ENCODE measurements around the gene CCDC17.

The CCDC17 gene

GRCh38 chr1:45623972-45624371, at the start of gene CCDC17:
Gene CCDC17 (minus strand): TSS chr1:45624054. CDS start chr1:45623909, 145 bp downstream.
- Histone ChIP-seq H3K9ac (ENCODE audit: low read length) (no peak within 1 kb of the TSS), H3K27me3 (ENCODE audit: control insufficient read depth, insufficient read depth, low read length) (no peaks in the 10 kb centered on the region), H3K27ac (ENCODE audit: low read depth, low read length) (no peak within 1 kb of the TSS), H3K36me3 (ENCODE audit: control insufficient read depth, insufficient read depth, low read length) (peaks cover 64% of the 10 kb centered on the region), H3K4me3 (ENCODE audit: low read depth, low read length) (no peak within 1 kb of the TSS), H3K4me1 (ENCODE audit: control insufficient read depth, insufficient read depth, low read length) (no peaks in the 10 kb centered on the region), H3K9me3 (ENCODE audit: control insufficient read depth, insufficient read depth, low read depth, low read length) (no peaks in the 10 kb centered on the region)

GRCh38 chr1:45669859-45670655, 46.2 kb upstream of the CCDC17 start:
- Histone ChIP-seq H3K27me3 (ENCODE audit: control insufficient read depth, insufficient read depth, low read length) (no peaks in the 10 kb centered on the region), H3K27ac (ENCODE audit: low read depth, low read length) (no peak overlapping the region), H3K36me3 (ENCODE audit: control insufficient read depth, insufficient read depth, low read length) (peaks cover 12% of the 10 kb centered on the region), H3K9me3 (ENCODE audit: control insufficient read depth, insufficient read depth, low read depth, low read length) (no peaks in the 10 kb centered on the region), H3K4me1 (ENCODE audit: control insufficient read depth, insufficient read depth, low read length) (no peaks in the 10 kb centered on the region), H3K4me3 (ENCODE audit: low read depth, low read length) (no peak overlapping the region), H3K9ac (ENCODE audit: low read length) (no peak overlapping the region)

GRCh38 chr1:45669379-45669778, 45.5 kb upstream of the CCDC17 start:
- no peaks in the 10 kb centered on the region for H3K27me3 ChIP-seq (ENCODE audit: control insufficient read depth, insufficient read depth, low read length)
- H3K27ac ChIP-seq (ENCODE audit: low read depth, low read length) = no peak overlapping the region
- no peak overlapping the region for H3K9ac ChIP-seq (ENCODE audit: low read length)
- H3K4me3 ChIP-seq (ENCODE audit: low read depth, low read length) = no peak overlapping the region
- peaks cover 12% of the 10 kb centered on the region; the same call in 1 of the 2 replicates for H3K36me3 ChIP-seq (ENCODE audit: control insufficient read depth, insufficient read depth, low read length)
- H3K4me1 ChIP-seq (ENCODE audit: control insufficient read depth, insufficient read depth, low read length) = no peaks in the 10 kb centered on the region
- H3K9me3 ChIP-seq (ENCODE audit: control insufficient read depth, insufficient read depth, low read depth, low read length) = no peaks in the 10 kb centered on the region

- Histone ChIP-seq H3K4me3 (ENCODE audit: low read depth, low read length) (no peak overlapping the region), H3K27me3 (ENCODE audit: control insufficient read depth, insufficient read depth, low read length) (no peaks in the 10 kb centered on the region), H3K9ac (ENCODE audit: low read length) (no peak overlapping the region), H3K36me3 (ENCODE audit: control insufficient read depth, insufficient read depth, low read length) (peaks cover 12% of the 10 kb centered on the region; the same call in 1 of the 2 replicates), H3K27ac (ENCODE audit: low read depth, low read length) (no peak overlapping the region), H3K9me3 (ENCODE audit: control insufficient read depth, insufficient read depth, low read depth, low read length) (no peaks in the 10 kb centered on the region), H3K4me1 (ENCODE audit: control insufficient read depth, insufficient read depth, low read length) (no peaks in the 10 kb centered on the region)
Measured at GRCh38 chr1:45668526-45668925, 44.7 kb upstream of the CCDC17 start.

- Histone ChIP-seq H3K36me3 (ENCODE audit: control insufficient read depth, insufficient read depth, low read length) (peaks cover 10% of the 10 kb centered on the region; the same call in 1 of the 2 replicates), H3K4me1 (ENCODE audit: control insufficient read depth, insufficient read depth, low read length) (no peaks in the 10 kb centered on the region), H3K27ac (ENCODE audit: low read depth, low read length) (no peak overlapping the region), H3K4me3 (ENCODE audit: low read depth, low read length) (no peak overlapping the region), H3K27me3 (ENCODE audit: control insufficient read depth, insufficient read depth, low read length) (no peaks in the 10 kb centered on the region), H3K9me3 (ENCODE audit: control insufficient read depth, insufficient read depth, low read depth, low read length) (no peaks in the 10 kb centered on the region), H3K9ac (ENCODE audit: low read length) (no peak overlapping the region)
Measured at GRCh38 chr1:45667321-45668111, 43.7 kb upstream of the CCDC17 start.

GRCh38 chr1:45666836-45667235, 43.0 kb upstream of the CCDC17 start:
- Histone ChIP-seq H3K27me3 (ENCODE audit: control insufficient read depth, insufficient read depth, low read length) (no peaks in the 10 kb centered on the region), H3K36me3 (ENCODE audit: control insufficient read depth, insufficient read depth, low read length) (peaks cover 7% of the 10 kb centered on the region), H3K4me3 (ENCODE audit: low read depth, low read length) (no peak overlapping the region), H3K9me3 (ENCODE audit: control insufficient read depth, insufficient read depth, low read depth, low read length) (no peaks in the 10 kb centered on the region), H3K27ac (ENCODE audit: low read depth, low read length) (no peak overlapping the region), H3K9ac (ENCODE audit: low read length) (no peak overlapping the region), H3K4me1 (ENCODE audit: control insufficient read depth, insufficient read depth, low read length) (no peaks in the 10 kb centered on the region)

- H3K4me3 ChIP-seq (ENCODE audit: low read depth, low read length) = no peak overlapping the region
- no peaks in the 10 kb centered on the region for H3K9me3 ChIP-seq (ENCODE audit: control insufficient read depth, insufficient read depth, low read depth, low read length)
- H3K27me3 ChIP-seq (ENCODE audit: control insufficient read depth, insufficient read depth, low read length) = no peaks in the 10 kb centered on the region
- H3K9ac ChIP-seq (ENCODE audit: low read length) = no peak overlapping the region
- no peak overlapping the region for H3K27ac ChIP-seq (ENCODE audit: low read depth, low read length)
- no peaks in the 10 kb centered on the region for H3K4me1 ChIP-seq (ENCODE audit: control insufficient read depth, insufficient read depth, low read length)
- peaks cover 58% of the 10 kb centered on the region for H3K36me3 ChIP-seq (ENCODE audit: control insufficient read depth, insufficient read depth, low read length)
Measured at GRCh38 chr1:45660336-45660735, 36.5 kb upstream of the CCDC17 start.

GRCh38 chr1:45659222-45659621, 35.4 kb upstream of the CCDC17 start:
- no peak overlapping the region for H3K27ac ChIP-seq (ENCODE audit: low read depth, low read length)
- no peaks in the 10 kb centered on the region for H3K4me1 ChIP-seq (ENCODE audit: control insufficient read depth, insufficient read depth, low read length)
- no peaks in the 10 kb centered on the region for H3K9me3 ChIP-seq (ENCODE audit: control insufficient read depth, insufficient read depth, low read depth, low read length)
- no peak overlapping the region for H3K9ac ChIP-seq (ENCODE audit: low read length)
- H3K36me3 ChIP-seq (ENCODE audit: control insufficient read depth, insufficient read depth, low read length) = peaks cover 69% of the 10 kb centered on the region
- no peak overlapping the region for H3K4me3 ChIP-seq (ENCODE audit: low read depth, low read length)
- no peaks in the 10 kb centered on the region for H3K27me3 ChIP-seq (ENCODE audit: control insufficient read depth, insufficient read depth, low read length)

GRCh38 chr1:45658171-45658570, 34.3 kb upstream of the CCDC17 start:
- H3K4me1 ChIP-seq (ENCODE audit: control insufficient read depth, insufficient read depth, low read length) = no peaks in the 10 kb centered on the region
- peaks cover 80% of the 10 kb centered on the region for H3K36me3 ChIP-seq (ENCODE audit: control insufficient read depth, insufficient read depth, low read length)
- no peak overlapping the region for H3K27ac ChIP-seq (ENCODE audit: low read depth, low read length)
- no peak overlapping the region for H3K4me3 ChIP-seq (ENCODE audit: low read depth, low read length)
- H3K9ac ChIP-seq (ENCODE audit: low read length) = no peak overlapping the region
- no peaks in the 10 kb centered on the region for H3K9me3 ChIP-seq (ENCODE audit: control insufficient read depth, insufficient read depth, low read depth, low read length)
- H3K27me3 ChIP-seq (ENCODE audit: control insufficient read depth, insufficient read depth, low read length) = no peaks in the 10 kb centered on the region

- Histone ChIP-seq H3K36me3 (ENCODE audit: control insufficient read depth, insufficient read depth, low read length) (peaks cover 95% of the 10 kb centered on the region), H3K27ac (ENCODE audit: low read depth, low read length) (no peak overlapping the region), H3K4me3 (ENCODE audit: low read depth, low read length) (no peak overlapping the region)
Measured at GRCh38 chr1:45656573-45657226, 32.8 kb upstream of the CCDC17 start.

More at GRCh38 chr1:45656573-45657226, 32.8 kb upstream of the CCDC17 start:
- Histone ChIP-seq H3K27me3 (ENCODE audit: control insufficient read depth, insufficient read depth, low read length) (no peaks in the 10 kb centered on the region), H3K9ac (ENCODE audit: low read length) (no peak overlapping the region), H3K4me1 (ENCODE audit: control insufficient read depth, insufficient read depth, low read length) (no peaks in the 10 kb centered on the region), H3K9me3 (ENCODE audit: control insufficient read depth, insufficient read depth, low read depth, low read length) (no peaks in the 10 kb centered on the region)

Measured in HUES6 (cell line).